H1 (cell line): Measurements from ENCODE around the gene ATG5. TPM values are rescaled to one million over a fixed set of nuclear protein-coding genes. Genes with fewer than 3 reads are reported as not detected.

Experiments used
- CHD1 ChIP-seq: IDR thresholded peaks from 2 replicates; pipeline ENCODE4 v1.6.1; 2012; ENCODE audit warnings: low read depth, low read length, improper control_type of control experiment
- CREB1 ChIP-seq: IDR thresholded peaks from 2 replicates; pipeline ENCODE4 v1.6.1; 2012; ENCODE audit warnings: inconsistent platforms
- KDM5A ChIP-seq: fragments of 200-600 bp; IDR thresholded peaks from 2 replicates; pipeline ENCODE4 v1.7.1; 2012; ENCODE audit warnings: mild to moderate bottlenecking, low read length, inconsistent platforms, mixed read lengths
- TBP ChIP-seq: IDR thresholded peaks from 2 replicates; pipeline ENCODE4 v1.6.1; 2011; ENCODE audit warnings: low read depth, low read length, improper control_type of control experiment
- polyA plus RNA-seq, 7 experiments: library from polyadenylated mRNA; depleted of rRNA in 3 of 7; stranded (reverse) in 5 of 7; unstranded in 2 of 7; fragments of >200 nt in 5 of 7; fragments of 200-250 nt in 2 of 7; gene quantifications; 1 replicate in 5 of 7; 2 replicates in 1 of 7; 4 replicates in 1 of 7; pipeline versions ENCODE4 v1.2.1 to v1.2.3, GENCODE V29; 2011 to 2013; ENCODE audit warnings: missing spikeins in 2 of 7, mixed read lengths in 2 of 7
- total RNA-seq: library from RNA; stranded (reverse); fragmentation: NEBNext Ultra II Directional; extraction: Animal tissue kit (Norgen Biotek cat#: 25700); gene quantifications from 2 replicates; pipeline ENCODE4 v1.2.1, GENCODE V29; 2021

ATG5 gene
- total and polyA plus RNA-seq, 2 of the 8 experiments (the other 6 are each of a cell fraction or from before 2014, with no cell fraction given): 18.2 to 39.0 TPM

- TF ChIP-seq CREB1: no peak
- no peak for TF ChIP-seq KDM5A
- no peak for TF ChIP-seq TBP
- TF ChIP-seq CHD1: no peak
Observed at GRCh38 chr6:106188104-106188794, 137.3 kb downstream of the ATG5 start (continued).
